Adipocyte (in vitro differentiated cells): ENCODE data around the gene ZNF492.
A peak's percentile ranks its signal among the peaks of the same experiment; 100 is the strongest.
"Not testable (repeated sequence)": the region's sequence is repeated elsewhere in the genome, so short reads cannot be mapped to it uniquely, and the experiment has no call there.

ENCODE experiments used
- DNase-seq: peaks from one replicate; pipeline ENCODE4 v3.0.0-alpha.2; 2015; ENCODE audit warnings: low read depth
- H3K27me3 ChIP-seq: replicated peaks from 2 replicates; pipeline ENCODE4 v1.7.0; 2013; ENCODE audit warnings: mild to moderate bottlenecking, low read length, moderate library complexity; ENCODE audit not compliant: control insufficient read depth, insufficient read depth
- H3K36me3 ChIP-seq: 2 replicates; pipeline ENCODE4 v1.7.0; 2013; ENCODE audit warnings: low read length, mild to moderate bottlenecking, moderate library complexity; ENCODE audit not compliant: control insufficient read depth, insufficient read depth, severe bottlenecking
- H3K4me1 ChIP-seq: 2 replicates; pipeline ENCODE4 v1.7.0; 2013; ENCODE audit warnings: mild to moderate bottlenecking, low read length, moderate library complexity; ENCODE audit not compliant: control insufficient read depth, insufficient read depth
- H3K4me3 ChIP-seq: 2 replicates; pipeline ENCODE4 v1.7.0; 2013; ENCODE audit warnings: mild to moderate bottlenecking, low read length, moderate library complexity
- H3K9ac ChIP-seq: 2 replicates; pipeline ENCODE4 v1.7.0; 2013; ENCODE audit warnings: mild to moderate bottlenecking, low read length, moderate library complexity
- H3K9me3 ChIP-seq: 2 replicates; pipeline ENCODE4 v1.7.0; 2013; ENCODE audit warnings: mild to moderate bottlenecking, low read length, moderate library complexity; ENCODE audit not compliant: control insufficient read depth

Gene ZNF492

DNA sequence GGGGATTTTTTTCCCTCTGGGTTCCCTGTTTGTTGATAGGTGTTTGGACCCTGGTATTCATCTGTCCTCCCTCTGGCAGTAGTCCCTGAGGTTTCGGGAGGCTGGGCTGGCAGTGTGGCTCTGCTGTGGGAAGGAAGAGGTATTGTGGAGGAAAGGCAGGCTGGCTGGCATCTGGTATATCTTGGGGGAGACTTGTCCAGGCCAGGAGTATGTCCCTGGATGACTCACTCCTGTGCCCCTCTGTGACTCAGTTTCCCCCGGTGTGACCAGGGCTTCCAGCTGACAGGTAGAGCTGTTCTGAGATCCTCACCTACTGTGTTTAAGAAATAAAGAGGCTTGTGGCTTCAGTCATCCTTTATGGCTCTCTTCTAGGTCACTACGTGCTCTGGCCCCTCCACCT is 14.2 kb upstream of the ZNF492 start:
- Histone ChIP-seq H3K9me3 (no peaks in the 10 kb centered on the region), H3K36me3 (no peaks in the 10 kb centered on the region), H3K9ac (no peak overlapping the region), H3K27me3 (no peaks in the 10 kb centered on the region), H3K4me1 (no peaks in the 10 kb centered on the region), H3K4me3 (no peak overlapping the region)
- no peak for DNase-seq

DNA sequence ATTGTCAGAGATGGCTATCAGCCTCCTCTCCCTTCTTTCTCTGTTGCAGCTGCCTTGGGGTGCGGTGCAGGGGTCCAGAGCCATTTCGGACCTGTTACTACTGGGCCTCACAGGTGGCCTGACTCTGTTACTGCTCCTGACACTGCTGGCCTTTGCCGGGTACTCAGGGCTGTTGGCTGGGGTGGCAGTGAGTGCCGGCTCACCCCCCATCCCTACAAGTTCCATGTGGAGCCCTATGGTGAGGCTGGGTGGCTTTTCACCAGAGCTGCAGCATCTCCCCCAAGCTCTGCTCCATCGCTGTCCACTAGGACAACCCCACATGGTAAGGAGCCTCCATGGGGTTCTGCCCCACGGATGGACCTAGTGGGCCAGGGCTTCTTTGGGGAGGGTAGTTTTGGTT is 13.7 kb upstream of the ZNF492 start:
- H3K27me3 ChIP-seq, result no peaks in the 10 kb centered on the region
- no peak overlapping the region for H3K9ac ChIP-seq
- no peak for DNase-seq
- H3K4me3 ChIP-seq, result no peak overlapping the region
- no peaks in the 10 kb centered on the region for H3K36me3 ChIP-seq
- H3K9me3 ChIP-seq, result peaks cover under 1% of the 10 kb centered on the region
- no peaks in the 10 kb centered on the region for H3K4me1 ChIP-seq

DNA sequence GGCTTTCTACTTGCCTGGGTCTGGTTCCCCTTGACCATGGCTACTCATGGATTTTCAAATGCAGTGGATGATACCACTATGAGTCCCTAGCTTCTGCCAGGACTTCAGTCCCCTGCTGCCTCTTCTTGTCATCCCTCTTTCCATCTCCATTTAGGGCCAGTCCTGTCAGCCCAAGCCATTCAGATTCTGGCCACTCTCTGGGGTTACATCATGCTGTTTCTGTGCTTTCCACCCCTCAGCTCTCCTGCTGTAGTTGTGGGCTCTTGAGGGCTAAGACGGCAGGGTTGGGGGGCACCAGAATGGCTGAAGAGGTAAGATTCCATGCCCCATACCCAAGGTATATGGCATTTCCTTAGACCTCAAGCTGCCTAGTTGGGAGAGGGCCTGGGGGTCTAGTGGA is 13.2 kb upstream of the ZNF492 start:
- H3K36me3 ChIP-seq, result no peaks in the 10 kb centered on the region
- no peaks in the 10 kb centered on the region for H3K4me1 ChIP-seq
- no peak overlapping the region for H3K9ac ChIP-seq
- no peak for DNase-seq
- no peaks in the 10 kb centered on the region for H3K27me3 ChIP-seq
- peaks cover 5% of the 10 kb centered on the region for H3K9me3 ChIP-seq
- no peak overlapping the region for H3K4me3 ChIP-seq

DNA sequence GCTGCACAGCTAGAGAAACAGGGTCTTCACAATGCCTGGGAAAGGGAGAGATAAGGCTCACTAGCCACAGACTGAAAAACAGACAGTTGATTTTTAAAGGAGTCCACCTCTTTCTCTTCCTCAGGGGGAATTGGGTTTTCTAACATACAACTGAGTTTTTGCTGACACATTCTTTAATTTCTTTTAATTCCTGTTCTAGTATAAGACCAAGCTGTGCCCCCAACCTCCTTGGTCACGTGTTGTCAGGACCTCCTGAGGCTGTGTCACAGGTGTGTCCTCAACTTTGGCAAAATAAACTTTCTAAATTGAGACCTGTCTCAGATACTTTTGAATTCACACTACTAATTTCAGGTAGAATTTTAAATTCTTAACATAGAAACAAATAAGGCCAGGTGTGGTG is 12.1 kb upstream of the ZNF492 start:
- no peak overlapping the region for H3K4me3 ChIP-seq
- H3K9ac ChIP-seq, result no peak overlapping the region
- no peak for DNase-seq
- no peaks in the 10 kb centered on the region for H3K4me1 ChIP-seq
- no peaks in the 10 kb centered on the region for H3K36me3 ChIP-seq
- no peaks in the 10 kb centered on the region for H3K27me3 ChIP-seq
- peaks cover 5% of the 10 kb centered on the region for H3K9me3 ChIP-seq

DNA sequence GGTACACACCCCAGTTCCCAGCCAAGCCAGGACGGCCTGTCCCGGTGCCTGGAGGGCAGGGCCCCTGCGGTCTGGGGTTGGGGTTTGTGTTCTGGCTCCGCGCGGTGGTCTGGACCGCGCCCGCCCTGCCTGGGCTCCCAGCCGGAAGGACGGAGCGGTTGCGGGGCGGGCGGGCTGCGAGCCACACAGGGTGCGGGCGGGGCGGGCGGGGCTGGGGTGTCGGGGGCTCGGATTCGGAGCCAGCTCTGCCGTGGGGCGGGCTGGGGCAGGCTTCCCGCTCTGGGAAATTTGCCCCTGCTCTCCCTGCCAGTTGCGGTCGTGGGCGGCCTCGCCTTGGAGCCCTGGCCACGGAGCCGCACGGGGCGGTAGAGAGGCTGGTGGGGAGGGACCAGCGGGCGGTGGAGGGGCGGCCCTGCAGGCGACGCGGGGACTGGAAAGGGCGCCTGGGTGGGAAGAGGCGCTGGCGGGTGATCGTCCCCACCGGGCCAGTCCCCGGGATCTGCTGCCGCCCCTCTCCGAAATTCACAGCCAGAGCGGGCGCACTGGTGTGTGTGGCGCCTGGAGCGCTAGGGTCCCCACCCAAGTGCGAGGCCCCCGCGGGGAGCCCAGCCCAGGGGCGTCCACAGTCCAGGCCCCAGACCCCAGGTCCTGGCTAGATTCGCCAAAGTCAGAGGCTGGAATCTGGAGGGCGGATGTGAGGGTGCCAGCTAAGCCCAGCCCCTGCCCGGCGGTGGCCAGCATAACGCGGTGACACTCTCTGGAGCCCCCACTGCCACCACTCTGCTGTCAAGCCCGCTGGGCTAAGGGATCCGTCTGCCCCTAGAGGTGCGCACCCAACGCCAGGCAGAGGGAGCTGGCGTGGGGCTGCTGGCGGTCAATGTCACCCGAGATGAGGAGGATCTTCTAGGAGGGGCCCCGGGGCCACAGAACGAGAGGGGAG is 11.0 kb upstream of the ZNF492 start:
- no peaks in the 10 kb centered on the region for H3K36me3 ChIP-seq
- H3K4me1 ChIP-seq, result no peaks in the 10 kb centered on the region
- no peak for DNase-seq
- H3K9ac ChIP-seq, result no peak overlapping the region
- no peak overlapping the region for H3K4me3 ChIP-seq
- no peaks in the 10 kb centered on the region for H3K27me3 ChIP-seq
- peaks cover 8% of the 10 kb centered on the region for H3K9me3 ChIP-seq

DNA sequence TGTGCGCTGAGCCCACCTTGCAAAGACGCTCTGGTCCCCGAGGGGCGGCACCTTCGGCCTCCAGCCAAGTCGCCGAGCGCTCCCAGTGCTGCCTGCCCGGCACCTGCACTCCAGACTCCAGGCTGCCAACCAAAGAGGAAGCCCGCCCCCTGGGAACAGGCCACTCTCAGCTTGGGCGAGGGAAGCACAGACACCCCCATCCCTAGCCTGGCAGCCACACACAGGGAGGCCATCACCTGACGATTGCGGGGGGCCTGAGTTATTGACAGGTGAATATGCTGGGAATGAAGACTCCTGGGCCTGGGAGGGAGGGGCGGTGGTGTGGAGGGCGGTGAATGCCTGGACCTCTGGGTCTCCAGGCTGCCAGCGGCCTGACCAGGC is 10.3 kb upstream of the ZNF492 start:
- no peaks in the 10 kb centered on the region for H3K27me3 ChIP-seq
- DNase-seq, result no peak
- no peaks in the 10 kb centered on the region for H3K36me3 ChIP-seq
- H3K4me3 ChIP-seq, result no peak overlapping the region
- H3K9me3 ChIP-seq, result peaks cover 8% of the 10 kb centered on the region
- H3K4me1 ChIP-seq, result no peaks in the 10 kb centered on the region
- no peak overlapping the region for H3K9ac ChIP-seq

DNA sequence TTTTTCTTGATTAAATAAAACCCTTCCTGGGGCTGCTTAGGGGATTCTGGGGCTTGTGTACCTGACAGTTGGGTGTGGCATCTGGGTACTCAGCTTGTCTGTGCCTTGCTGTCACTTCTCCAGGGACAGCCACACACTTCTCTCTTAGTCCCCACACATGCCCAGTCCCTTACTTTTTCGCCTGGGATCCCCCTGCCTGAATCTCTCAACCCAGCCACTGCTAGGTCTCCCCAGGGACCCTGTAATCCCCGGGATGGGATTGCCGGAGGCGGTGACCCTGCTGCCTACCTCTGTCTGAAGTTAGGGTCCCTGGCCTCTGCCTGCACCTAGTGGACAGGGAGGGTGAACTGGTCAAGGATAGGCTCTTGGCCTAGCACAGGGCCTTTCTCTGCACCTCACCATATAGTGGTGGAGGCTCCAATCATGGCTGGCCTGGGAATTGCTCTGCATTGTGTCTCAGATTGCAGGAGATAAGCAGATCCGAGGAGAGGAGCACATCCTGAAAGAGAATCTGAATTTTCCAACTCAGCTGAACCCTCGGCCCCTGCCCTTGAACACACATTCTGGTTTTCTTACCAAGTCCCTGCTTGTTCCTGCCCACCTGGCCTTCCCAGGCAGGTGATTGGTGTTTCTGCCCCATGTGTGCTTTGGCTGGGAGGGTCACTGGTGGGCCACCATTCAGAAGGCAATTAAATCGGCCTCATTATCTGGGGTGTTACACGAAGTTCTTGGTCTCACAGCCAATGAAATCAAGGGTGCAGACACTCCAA is 8.7 kb upstream of the ZNF492 start:
- Histone ChIP-seq H3K36me3 (no peaks in the 10 kb centered on the region), H3K9me3 (peaks cover 11% of the 10 kb centered on the region), H3K4me1 (no peaks in the 10 kb centered on the region), H3K27me3 (no peaks in the 10 kb centered on the region), H3K4me3 (no peak overlapping the region), H3K9ac (no peak overlapping the region)
- DNase-seq, result no peak

DNA sequence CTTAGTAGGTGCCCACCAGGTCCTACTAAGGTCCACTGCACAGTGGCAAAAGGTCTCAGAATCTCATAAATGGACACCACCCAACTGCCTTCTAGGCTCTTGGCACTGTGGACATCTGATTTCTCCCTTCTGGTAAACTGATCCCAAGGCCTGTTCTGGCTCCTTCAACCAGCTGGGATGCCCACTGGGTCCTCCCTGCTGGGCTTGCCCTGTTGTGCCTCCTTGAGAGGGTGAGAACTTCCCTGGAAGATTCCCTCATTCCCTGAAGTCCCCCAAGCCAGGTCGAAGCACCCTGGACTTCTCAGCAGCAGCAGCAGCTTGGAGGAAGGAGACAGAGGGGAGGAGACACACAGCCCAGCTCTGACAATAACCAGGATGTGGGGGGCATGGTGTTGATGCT is 6.6 kb upstream of the ZNF492 start:
- Histone ChIP-seq H3K36me3 (no peaks in the 10 kb centered on the region), H3K4me1 (no peaks in the 10 kb centered on the region), H3K4me3 (no peak overlapping the region), H3K9me3 (peaks cover 11% of the 10 kb centered on the region), H3K9ac (no peak overlapping the region), H3K27me3 (no peaks in the 10 kb centered on the region)
- no peak for DNase-seq

DNA sequence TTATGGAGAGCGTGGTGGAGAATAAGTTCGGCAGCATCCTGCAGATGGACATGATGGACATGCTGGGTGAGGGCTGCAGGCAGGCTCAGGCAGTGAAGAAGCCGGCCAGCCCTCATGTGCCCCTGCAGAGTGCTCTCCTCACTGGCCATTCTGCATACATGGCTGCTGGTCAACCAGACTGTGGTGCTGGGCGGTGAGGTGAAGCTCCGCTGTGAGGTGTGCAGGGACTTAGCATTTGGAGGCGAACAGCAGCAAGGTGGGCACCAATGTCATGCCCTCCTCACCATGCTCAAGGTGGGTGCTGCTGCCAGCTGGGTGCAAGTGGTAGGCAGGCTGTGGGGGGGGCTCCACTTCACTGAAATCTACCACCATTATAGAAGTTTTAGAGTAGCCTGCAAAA is 5.7 kb upstream of the ZNF492 start:
- no peak for DNase-seq
- peaks cover 11% of the 10 kb centered on the region for H3K9me3 ChIP-seq
- no peaks in the 10 kb centered on the region for H3K27me3 ChIP-seq
- H3K4me3 ChIP-seq, result no peak overlapping the region
- no peaks in the 10 kb centered on the region for H3K4me1 ChIP-seq
- no peak overlapping the region for H3K9ac ChIP-seq
- H3K36me3 ChIP-seq, result no peaks in the 10 kb centered on the region

DNA sequence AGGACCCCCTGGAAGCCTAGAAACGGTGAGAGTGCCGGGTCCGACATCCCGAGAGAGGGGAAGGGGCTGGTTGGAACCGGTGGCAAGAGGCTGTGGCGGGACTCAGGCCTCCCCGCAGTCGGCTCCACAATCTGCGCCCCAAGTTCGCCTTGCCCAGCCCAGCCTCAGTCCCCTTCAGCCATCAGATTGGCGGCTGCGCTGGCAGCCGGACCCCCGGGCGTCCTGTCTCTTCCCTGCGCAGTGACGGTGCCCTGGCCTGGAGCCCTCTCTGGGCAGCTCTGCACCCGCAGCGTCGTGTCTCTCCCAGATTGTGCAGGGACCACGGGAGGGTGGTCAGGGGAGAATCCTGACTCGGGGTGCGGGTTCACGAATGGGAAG is 315 bp downstream of the ZNF492 start:
- Histone ChIP-seq H3K9ac (peak overlapping the region; percentile 63), H3K9me3 (peaks cover 2% of the 10 kb centered on the region), H3K4me3 (peak overlapping the region; percentile 87), H3K27me3 (no peaks in the 10 kb centered on the region), H3K36me3 (no peaks in the 10 kb centered on the region), H3K4me1 (no peaks in the 10 kb centered on the region)
- DNase-seq, result no peak

DNA sequence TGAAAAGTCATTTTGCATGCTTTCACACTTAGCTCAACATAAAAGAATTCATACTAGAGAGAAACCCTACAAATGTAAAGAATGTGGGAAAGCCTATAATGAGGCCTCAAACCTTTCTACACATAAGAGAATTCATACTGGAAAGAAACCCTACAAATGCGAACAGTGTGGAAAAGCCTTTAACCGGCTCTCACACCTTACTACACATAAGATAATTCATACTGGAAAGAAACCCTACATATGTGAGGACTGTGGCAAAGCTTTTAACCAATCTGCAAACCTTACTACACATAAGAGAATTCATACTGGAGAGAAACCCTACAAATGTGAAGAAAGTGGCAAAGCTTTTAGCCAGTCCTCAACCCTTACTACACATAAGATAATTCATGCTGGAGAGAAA is 51.4 kb downstream of the ZNF492 start:
- H3K27me3 ChIP-seq, DNase-seq, H3K4me1 ChIP-seq, H3K36me3 ChIP-seq, H3K9ac ChIP-seq: not testable (repeated sequence)
- Histone ChIP-seq H3K4me3 (peak overlapping the region; percentile 41), H3K9me3 (peaks cover 57% of the 10 kb centered on the region)
